Kasumi-1 (cell line): Measurements from ENCODE around the gene C11orf91.
"Not testable (repeated sequence)": the region's sequence is repeated elsewhere in the genome, so short reads cannot be mapped to it uniquely, and the experiment has no call there.

Source experiments
- DNase-seq, 2 experiments: peaks; one replicate each; lab custom pipeline; 2025; lab: John Stamatoyannopoulos, UW

The C11orf91 gene

GRCh38 chr11:33696931-33697638, 3.5 kb downstream of the C11orf91 start:
- no peak for DNase-seq

GRCh38 chr11:33696411-33696810, 4.2 kb downstream of the C11orf91 start:
- DNase-seq, result peak in 1 of 2 experiments; percentile 7

- no peak for DNase-seq
Measured at GRCh38 chr11:33695051-33695566, 5.5 kb downstream of the C11orf91 start.

GRCh38 chr11:33694346-33695050, 6.1 kb downstream of the C11orf91 start:
- DNase-seq, result peak; percentile 15 to 16

GRCh38 chr11:33692541-33692940, 8.1 kb downstream of the C11orf91 start:
- no peak for DNase-seq

GRCh38 chr11:33692013-33692504, 8.6 kb downstream of the C11orf91 start:
- no peak for DNase-seq

GRCh38 chr11:33691066-33691864, 9.4 kb downstream of the C11orf91 start:
- DNase-seq, result no peak

- no peak for DNase-seq
Measured at GRCh38 chr11:33690290-33691065, 10.1 kb downstream of the C11orf91 start.

- no peak for DNase-seq
Measured at GRCh38 chr11:33689501-33689900, 11.1 kb downstream of the C11orf91 start.

- no peak for DNase-seq
Measured at GRCh38 chr11:33689085-33689484, 11.5 kb downstream of the C11orf91 start.

GRCh38 chr11:33687733-33688479, 12.7 kb downstream of the C11orf91 start:
- DNase-seq, result peak; percentile 65 to 70

- no peak for DNase-seq
Measured at GRCh38 chr11:33685082-33685481, 15.5 kb downstream of the C11orf91 start.

- no peak for DNase-seq
Measured at GRCh38 chr11:33684003-33684706, 16.5 kb downstream of the C11orf91 start.

GRCh38 chr11:33682446-33682845, 18.2 kb downstream of the C11orf91 start:
- DNase-seq, result no peak

- DNase-seq, result no peak
Measured at GRCh38 chr11:33682019-33682418, 18.6 kb downstream of the C11orf91 start.

- not testable (repeated sequence) for DNase-seq
Measured at GRCh38 chr11:33678616-33679015, 22.0 kb downstream of the C11orf91 start.

- no peak for DNase-seq
Measured at GRCh38 chr11:33674035-33674814, 26.4 kb downstream of the C11orf91 start.

GRCh38 chr11:33672273-33672672, 28.4 kb downstream of the C11orf91 start:
- no peak for DNase-seq
